ENCODE measurements around the gene KIF3B. TPM values are rescaled to one million over a fixed set of nuclear protein-coding genes. Genes with fewer than 3 reads are reported as not detected.
"Not testable (repeated sequence)": the region's sequence is repeated elsewhere in the genome, so short reads cannot be mapped to it uniquely, and the experiment has no call there.

KIF3B gene
- total and polyA plus RNA-seq, 3 experiments from 2014 or later: 5.7 to 61.6 (median 61.0) TPM

- Histone ChIP-seq H3K27ac (ENCODE audit: low read depth, low read length) (no peak overlapping the region), H3K4me3 (ENCODE audit: low read length) (no peak overlapping the region), H3K36me3 (ENCODE audit: insufficient read depth, low read length) (peaks cover 4% of the 10 kb centered on the region), H3K4me1 (ENCODE audit: insufficient read depth, low read length) (peaks cover 86% of the 10 kb centered on the region), H3K9me3 (ENCODE audit: low read length) (no peaks in the 10 kb centered on the region), H3K27me3 (ENCODE audit: insufficient read depth, low read length, poor library complexity, severe bottlenecking) (no peaks in the 10 kb centered on the region)
- H3K9me3 Mint-ChIP-seq: no peaks in the 10 kb centered on the region
- peak overlapping the region in 6 of 7 donors; percentile 5 to 27 (median 10) for H3K4me3 Mint-ChIP-seq
- CTCF ChIA-PET: interaction anchor here (1.1 kb wide), 1 partner anchor 27 kb away, joined by 3 read pairs; no protein-coding TSS in a partner anchor
- DNase-seq: no peak
- peak overlapping the region in 7 of 8 donors; percentile 8 to 95 (median 59) for H3K27ac Mint-ChIP-seq
- peaks cover 75 to 95% (median 93%) of the 10 kb centered on the region in 3 donors for H3K4me1 Mint-ChIP-seq
- POLR2A ChIA-PET: interaction anchor here (0.6 kb wide), 2 partner anchors 32 to 152 kb away, joined by 3 to 5 read pairs; no protein-coding TSS in a partner anchor
- no peaks in the 10 kb centered on the region for H3K27me3 Mint-ChIP-seq
- peaks cover 0 to 31% (median 4%) of the 10 kb centered on the region in 3 donors for H3K36me3 Mint-ChIP-seq
These were observed 87.2 kb downstream of the KIF3B start for GRCh38 chr20:32364554-32365208.

- Histone ChIP-seq H3K36me3 (ENCODE audit: insufficient read depth, low read length) (peaks cover 4% of the 10 kb centered on the region), H3K4me1 (ENCODE audit: insufficient read depth, low read length) (peaks cover 77% of the 10 kb centered on the region), H3K4me3 (ENCODE audit: low read length) (no peak overlapping the region), H3K27ac (ENCODE audit: low read depth, low read length) (no peak overlapping the region), H3K9me3 (ENCODE audit: low read length) (no peaks in the 10 kb centered on the region), H3K27me3 (ENCODE audit: insufficient read depth, low read length, poor library complexity, severe bottlenecking) (no peaks in the 10 kb centered on the region)
- Mint-ChIP-seq H3K9me3 (no peaks in the 10 kb centered on the region), H3K4me1 (peaks cover 67 to 88% (median 85%) of the 10 kb centered on the region in 3 donors), H3K36me3 (peaks cover 0 to 37% (median 7%) of the 10 kb centered on the region in 3 donors), H3K27me3 (no peaks in the 10 kb centered on the region), H3K4me3 (peak overlapping the region in 3 of 7 donors; percentile 5 to 12 (median 9)), H3K27ac (peak overlapping the region in 6 of 8 donors; percentile 8 to 95 (median 42))
- no peak for DNase-seq
- ChIA-PET POLR2A (interaction anchor here (0.6 kb wide), 3 partner anchors 9 to 153 kb away, joined by 3 to 5 read pairs (median 5); no protein-coding TSS in a partner anchor), CTCF (interaction anchor here (1.1 kb wide), 1 partner anchor 28 kb away, joined by 3 read pairs; no protein-coding TSS in a partner anchor)
These were observed 88.1 kb downstream of the KIF3B start for GRCh38 chr20:32365564-32365963.

GRCh38 chr20:32366380-32366779 is 88.9 kb downstream of the KIF3B start:
- H3K27me3 Mint-ChIP-seq: no peaks in the 10 kb centered on the region
- H3K4me3 Mint-ChIP-seq: peak overlapping the region in 3 of 7 donors; percentile 5 to 14 (median 7)
- POLR2A ChIA-PET: interaction anchor here (0.6 kb wide), 1 partner anchor 9 kb away, joined by 5 read pairs; no protein-coding TSS in a partner anchor
- peaks cover 4% of the 10 kb centered on the region for H3K36me3 ChIP-seq (ENCODE audit: insufficient read depth, low read length)
- no peaks in the 10 kb centered on the region for H3K27me3 ChIP-seq (ENCODE audit: insufficient read depth, low read length, poor library complexity, severe bottlenecking)
- no peak for DNase-seq
- no peak overlapping the region for H3K4me3 ChIP-seq (ENCODE audit: low read length)
- H3K9me3 ChIP-seq (ENCODE audit: low read length): no peaks in the 10 kb centered on the region
- H3K4me1 Mint-ChIP-seq: peaks cover 64 to 82% (median 76%) of the 10 kb centered on the region in 3 donors
- H3K4me1 ChIP-seq (ENCODE audit: insufficient read depth, low read length): peaks cover 69% of the 10 kb centered on the region
- peaks cover 0 to 39% (median 7%) of the 10 kb centered on the region in 3 donors for H3K36me3 Mint-ChIP-seq
- peak overlapping the region in 7 of 8 donors; percentile 37 to 95 (median 68) for H3K27ac Mint-ChIP-seq
- CTCF ChIA-PET: no interaction called here
- H3K27ac ChIP-seq (ENCODE audit: low read depth, low read length): no peak overlapping the region
- H3K9me3 Mint-ChIP-seq: no peaks in the 10 kb centered on the region

- Mint-ChIP-seq H3K4me1 (peaks cover 48 to 62% (median 57%) of the 10 kb centered on the region in 3 donors), H3K27me3 (no peaks in the 10 kb centered on the region), H3K36me3 (peaks cover 0 to 48% (median 7%) of the 10 kb centered on the region in 3 donors), H3K27ac (peak overlapping the region in 5 of 8 donors; percentile 51 to 75 (median 71)), H3K9me3 (no peaks in the 10 kb centered on the region), H3K4me3 (no peak overlapping the region)
- H3K27ac ChIP-seq (ENCODE audit: low read depth, low read length): no peak overlapping the region
- H3K4me1 ChIP-seq (ENCODE audit: insufficient read depth, low read length): peaks cover 50% of the 10 kb centered on the region
- CTCF ChIA-PET: interaction anchor here (1.1 kb wide), 1 partner anchor 11 kb away, joined by 3 read pairs; the partner anchor contains the start of gene ASXL1
- H3K36me3 ChIP-seq (ENCODE audit: insufficient read depth, low read length): peaks cover 8% of the 10 kb centered on the region
- H3K27me3 ChIP-seq (ENCODE audit: insufficient read depth, low read length, poor library complexity, severe bottlenecking): no peaks in the 10 kb centered on the region
- POLR2A ChIA-PET: no interaction called here
- H3K9me3 ChIP-seq (ENCODE audit: low read length): no peaks in the 10 kb centered on the region
- no peak overlapping the region for H3K4me3 ChIP-seq (ENCODE audit: low read length)
- no peak for DNase-seq
These were observed 90.9 kb downstream of the KIF3B start for GRCh38 chr20:32368323-32368722.

- peaks cover 8% of the 10 kb centered on the region for H3K36me3 ChIP-seq (ENCODE audit: insufficient read depth, low read length)
- peaks cover 42 to 56% (median 51%) of the 10 kb centered on the region in 3 donors for H3K4me1 Mint-ChIP-seq
- H3K9me3 ChIP-seq (ENCODE audit: low read length): no peaks in the 10 kb centered on the region
- CTCF ChIA-PET: no interaction called here
- H3K27me3 Mint-ChIP-seq: no peaks in the 10 kb centered on the region
- no peaks in the 10 kb centered on the region for H3K9me3 Mint-ChIP-seq
- POLR2A ChIA-PET: no interaction called here
- H3K4me1 ChIP-seq (ENCODE audit: insufficient read depth, low read length): peaks cover 43% of the 10 kb centered on the region
- H3K27ac Mint-ChIP-seq: peak overlapping the region in 4 of 8 donors; percentile 1 to 32 (median 16)
- H3K36me3 Mint-ChIP-seq: peaks cover 0 to 52% (median 7%) of the 10 kb centered on the region in 3 donors
- no peaks in the 10 kb centered on the region for H3K27me3 ChIP-seq (ENCODE audit: insufficient read depth, low read length, poor library complexity, severe bottlenecking)
- H3K27ac ChIP-seq (ENCODE audit: low read depth, low read length): no peak overlapping the region
- no peak overlapping the region for H3K4me3 ChIP-seq (ENCODE audit: low read length)
- H3K4me3 Mint-ChIP-seq: no peak overlapping the region
- no peak for DNase-seq
These were observed 91.5 kb downstream of the KIF3B start for GRCh38 chr20:32368925-32369324.

- Histone ChIP-seq H3K4me3 (ENCODE audit: low read length) (no peak overlapping the region), H3K4me1 (ENCODE audit: insufficient read depth, low read length) (peaks cover 24% of the 10 kb centered on the region), H3K27ac (ENCODE audit: low read depth, low read length) (no peak overlapping the region), H3K9me3 (ENCODE audit: low read length) (no peaks in the 10 kb centered on the region), H3K27me3 (ENCODE audit: insufficient read depth, low read length, poor library complexity, severe bottlenecking) (no peaks in the 10 kb centered on the region), H3K36me3 (ENCODE audit: insufficient read depth, low read length) (peaks cover 8% of the 10 kb centered on the region)
- ChIA-PET POLR2A (interaction anchor here (1.2 kb wide), 1 partner anchor 12 kb away, joined by 3 read pairs; no protein-coding TSS in a partner anchor), CTCF (interaction anchor here (1.1 to 1.4 kb wide), 2 partner anchors 11 to 13 kb away, joined by 3 read pairs; no protein-coding TSS in a partner anchor)
- no peak overlapping the region for H3K4me3 Mint-ChIP-seq
- no peak for DNase-seq
- peaks cover 0 to 64% (median 8%) of the 10 kb centered on the region in 3 donors for H3K36me3 Mint-ChIP-seq
- H3K27ac Mint-ChIP-seq: peak overlapping the region in 2 of 8 donors; percentile 73 to 92
- H3K4me1 Mint-ChIP-seq: peaks cover 26 to 36% (median 32%) of the 10 kb centered on the region in 3 donors
- no peaks in the 10 kb centered on the region for H3K27me3 Mint-ChIP-seq
- H3K9me3 Mint-ChIP-seq: no peaks in the 10 kb centered on the region
These were observed 93.4 kb downstream of the KIF3B start for GRCh38 chr20:32370897-32371296.

GRCh38 chr20:32378461-32378860 is 101.0 kb downstream of the KIF3B start:
- no peak overlapping the region for H3K4me3 ChIP-seq (ENCODE audit: low read length)
- Mint-ChIP-seq H3K36me3 (peaks cover 0 to 50% (median 4%) of the 10 kb centered on the region in 3 donors), H3K27ac (peak overlapping the region in 3 of 8 donors; percentile 6 to 33 (median 30)), H3K9me3 (no peaks in the 10 kb centered on the region), H3K4me3 (no peak overlapping the region), H3K4me1 (peaks cover 5 to 17% (median 15%) of the 10 kb centered on the region in 3 donors), H3K27me3 (no peaks in the 10 kb centered on the region)
- no peaks in the 10 kb centered on the region for H3K9me3 ChIP-seq (ENCODE audit: low read length)
- CTCF ChIA-PET: no interaction called here
- POLR2A ChIA-PET: no interaction called here
- no peak for DNase-seq
- H3K36me3 ChIP-seq (ENCODE audit: insufficient read depth, low read length): no peaks in the 10 kb centered on the region
- H3K27me3 ChIP-seq (ENCODE audit: insufficient read depth, low read length, poor library complexity, severe bottlenecking): no peaks in the 10 kb centered on the region
- no peaks in the 10 kb centered on the region for H3K4me1 ChIP-seq (ENCODE audit: insufficient read depth, low read length)
- H3K27ac ChIP-seq (ENCODE audit: low read depth, low read length): no peak overlapping the region

- H3K27me3 ChIP-seq (ENCODE audit: insufficient read depth, low read length, poor library complexity, severe bottlenecking); H3K27me3 Mint-ChIP-seq; DNase-seq; H3K9me3 ChIP-seq (ENCODE audit: low read length); H3K4me3 ChIP-seq (ENCODE audit: low read length); H3K4me1 ChIP-seq (ENCODE audit: insufficient read depth, low read length); H3K4me3 Mint-ChIP-seq; CTCF ChIA-PET; POLR2A ChIA-PET; H3K9me3 Mint-ChIP-seq; H3K36me3 ChIP-seq (ENCODE audit: insufficient read depth, low read length); H3K27ac ChIP-seq (ENCODE audit: low read depth, low read length): not testable (repeated sequence)
- H3K27ac Mint-ChIP-seq: peak overlapping the region in 1 of 8 donors; percentile 69
- peaks cover 0 to 51% (median 2%) of the 10 kb centered on the region in 3 donors for H3K36me3 Mint-ChIP-seq
- peaks cover 18 to 32% (median 29%) of the 10 kb centered on the region in 3 donors for H3K4me1 Mint-ChIP-seq
These were observed 102.6 kb downstream of the KIF3B start for GRCh38 chr20:32380037-32380436.

Measured in CD8-positive, alpha-beta memory T cell (primary cell).